Measurements from ENCODE around the gene PSMF1. TPM values are rescaled to one million over a fixed set of nuclear protein-coding genes. Genes with fewer than 3 reads are reported as not detected.
"Not testable (repeated sequence)": the region's sequence is repeated elsewhere in the genome, so short reads cannot be mapped to it uniquely, and the experiment has no call there.

The PSMF1 gene
- total RNA-seq, 2 experiments from 2014 or later, result 138 to 143 TPM

DNA sequence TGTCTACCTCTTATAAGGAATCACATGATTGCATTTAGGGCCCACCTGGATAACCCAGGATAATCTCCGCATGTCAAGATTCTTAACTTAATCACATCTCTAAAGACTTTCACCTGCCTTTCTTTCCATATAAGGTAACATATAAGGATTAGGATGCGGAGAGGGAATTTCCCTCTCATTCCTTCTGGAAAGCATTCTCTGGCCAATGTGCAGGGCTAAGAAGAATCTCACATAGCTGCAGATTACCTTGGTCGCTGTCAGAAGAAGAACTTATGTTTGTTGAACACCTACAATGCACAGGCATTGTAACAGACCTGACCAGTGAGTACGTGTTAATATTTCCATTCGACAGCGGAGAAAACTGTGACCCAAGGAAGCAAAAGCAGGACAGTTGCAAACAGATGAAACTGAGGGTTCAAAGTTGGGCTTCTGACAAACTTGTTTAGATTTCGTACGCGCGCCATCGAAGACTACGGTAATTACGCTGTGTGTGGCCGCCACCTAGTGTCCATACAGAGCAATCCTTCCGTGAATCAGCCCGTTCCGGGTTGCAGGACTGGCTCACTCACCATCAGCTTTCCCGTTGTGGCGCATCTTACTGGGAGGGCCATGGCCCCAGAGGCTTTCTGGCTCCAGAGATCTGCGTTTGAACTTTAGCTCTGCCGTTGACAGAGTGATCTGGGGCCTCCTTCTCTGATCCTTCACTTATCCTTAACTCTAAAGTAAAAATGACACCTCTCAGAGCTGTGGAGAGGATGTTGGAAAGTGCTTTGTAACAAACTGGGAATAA, 94.4 kb downstream of the PSMF1 start:
- H3K36me3 Mint-ChIP-seq (ENCODE audit: low read depth), result no peaks in the 10 kb centered on the region
- intact Hi-C loops (cut with micrococcal nuclease), result loop anchor here (1.0 to 5.0 kb wide), 5 partner anchors 28 to 397 kb away; partner anchors contain the start of genes PSMF1 and TMEM74B
- no peaks in the 10 kb centered on the region for H3K9me3 Mint-ChIP-seq
- no peaks in the 10 kb centered on the region for H3K27me3 Mint-ChIP-seq (ENCODE audit: low read depth)
- CTCF ChIA-PET, result interaction anchor here (0.6 to 1.9 kb wide), 26 partner anchors 8 to 396 kb away, joined by 3 to 9 read pairs (median 3); partner anchors contain the start of genes C20orf202 and RAD21L1
- H3K4me3 Mint-ChIP-seq, result no peak overlapping the region
- H3K4me1 Mint-ChIP-seq (ENCODE audit: low read depth), result peaks cover 39% of the 10 kb centered on the region
- H3K27ac Mint-ChIP-seq, result no peak overlapping the region
- DNase-seq, result peak; percentile 88

DNA sequence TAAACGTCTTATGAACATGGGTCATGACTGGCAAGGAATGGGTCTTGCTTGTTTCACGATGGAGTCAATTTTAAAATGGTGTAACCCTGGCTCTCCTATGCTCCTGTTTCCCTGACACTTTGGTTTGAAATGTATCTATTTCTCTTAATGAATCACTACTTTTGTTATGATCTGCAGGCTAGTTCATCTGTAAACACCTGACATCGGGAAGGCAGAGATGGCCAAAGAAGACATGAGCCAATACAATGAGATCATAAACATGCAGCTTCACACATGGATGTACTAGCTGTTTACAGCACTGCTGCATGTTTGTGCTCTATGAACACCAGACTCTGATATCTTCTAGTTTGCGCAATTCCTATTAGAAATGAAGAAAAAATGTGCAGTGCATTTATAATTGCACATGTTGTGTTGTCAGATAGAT, 96.4 kb downstream of the PSMF1 start:
- H3K9me3 Mint-ChIP-seq, result no peaks in the 10 kb centered on the region
- no peaks in the 10 kb centered on the region for H3K27me3 Mint-ChIP-seq (ENCODE audit: low read depth)
- CTCF ChIA-PET, result interaction anchor here (1.0 to 1.4 kb wide), 3 partner anchors 10 to 224 kb away, joined by 3 to 5 read pairs (median 3); no protein-coding TSS in a partner anchor
- H3K27ac Mint-ChIP-seq, result no peak overlapping the region
- H3K4me1 Mint-ChIP-seq (ENCODE audit: low read depth), result peaks cover 43% of the 10 kb centered on the region
- H3K4me3 Mint-ChIP-seq, result no peak overlapping the region
- no peaks in the 10 kb centered on the region for H3K36me3 Mint-ChIP-seq (ENCODE audit: low read depth)
- no peak for DNase-seq
- intact Hi-C loops (cut with micrococcal nuclease), result loop anchor here (5.0 kb wide), 1 partner anchor 378 kb away; no protein-coding TSS in a partner anchor

DNA sequence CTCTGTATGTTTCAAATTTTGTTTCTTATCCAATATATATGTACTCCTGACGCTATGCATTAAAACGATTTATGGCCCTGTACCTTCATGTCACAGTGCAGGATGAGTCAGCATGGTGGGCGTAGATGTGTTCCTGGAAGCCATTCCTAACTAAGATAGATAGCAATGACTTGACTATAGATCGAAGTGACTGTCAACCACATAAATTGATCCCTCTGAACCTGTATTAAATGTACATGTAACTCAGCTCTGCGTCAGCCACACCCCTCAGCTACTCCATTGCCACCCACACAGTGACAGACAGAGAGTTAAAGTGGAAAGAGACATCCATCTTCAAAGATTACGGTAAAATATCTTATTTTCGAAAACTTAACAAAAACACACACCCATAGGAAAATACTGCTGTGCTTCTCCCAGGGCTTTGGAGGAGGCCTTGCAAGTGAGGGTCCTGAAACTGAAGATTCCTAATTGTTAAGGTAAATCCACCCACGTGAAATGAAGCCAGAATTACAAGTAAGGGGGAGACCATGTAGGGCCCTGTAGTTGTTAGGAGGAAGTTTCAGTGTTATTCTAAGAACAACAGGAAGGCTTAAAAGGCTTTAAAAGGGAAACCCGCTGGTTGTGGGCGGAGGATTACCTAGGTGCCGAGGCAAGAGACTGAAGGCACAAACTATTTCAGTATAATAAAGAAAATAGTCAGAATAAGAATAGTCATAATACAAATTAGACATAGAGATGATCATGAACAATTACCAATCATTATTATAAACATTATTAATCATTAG, 97.2 kb downstream of the PSMF1 start:
- Mint-ChIP-seq H3K36me3 (ENCODE audit: low read depth) (no peaks in the 10 kb centered on the region), H3K27me3 (ENCODE audit: low read depth) (no peaks in the 10 kb centered on the region), H3K4me3 (peak overlapping the region; percentile 28), H3K27ac (peak overlapping the region; percentile 17), H3K9me3 (no peaks in the 10 kb centered on the region), H3K4me1 (ENCODE audit: low read depth) (peaks cover 43% of the 10 kb centered on the region)
- intact Hi-C loops (cut with micrococcal nuclease), result no loop called here
- peak; percentile 73 for DNase-seq
- CTCF ChIA-PET, result interaction anchor here (1.2 kb wide), 1 partner anchor 9 kb away, joined by 3 read pairs; no protein-coding TSS in a partner anchor

DNA sequence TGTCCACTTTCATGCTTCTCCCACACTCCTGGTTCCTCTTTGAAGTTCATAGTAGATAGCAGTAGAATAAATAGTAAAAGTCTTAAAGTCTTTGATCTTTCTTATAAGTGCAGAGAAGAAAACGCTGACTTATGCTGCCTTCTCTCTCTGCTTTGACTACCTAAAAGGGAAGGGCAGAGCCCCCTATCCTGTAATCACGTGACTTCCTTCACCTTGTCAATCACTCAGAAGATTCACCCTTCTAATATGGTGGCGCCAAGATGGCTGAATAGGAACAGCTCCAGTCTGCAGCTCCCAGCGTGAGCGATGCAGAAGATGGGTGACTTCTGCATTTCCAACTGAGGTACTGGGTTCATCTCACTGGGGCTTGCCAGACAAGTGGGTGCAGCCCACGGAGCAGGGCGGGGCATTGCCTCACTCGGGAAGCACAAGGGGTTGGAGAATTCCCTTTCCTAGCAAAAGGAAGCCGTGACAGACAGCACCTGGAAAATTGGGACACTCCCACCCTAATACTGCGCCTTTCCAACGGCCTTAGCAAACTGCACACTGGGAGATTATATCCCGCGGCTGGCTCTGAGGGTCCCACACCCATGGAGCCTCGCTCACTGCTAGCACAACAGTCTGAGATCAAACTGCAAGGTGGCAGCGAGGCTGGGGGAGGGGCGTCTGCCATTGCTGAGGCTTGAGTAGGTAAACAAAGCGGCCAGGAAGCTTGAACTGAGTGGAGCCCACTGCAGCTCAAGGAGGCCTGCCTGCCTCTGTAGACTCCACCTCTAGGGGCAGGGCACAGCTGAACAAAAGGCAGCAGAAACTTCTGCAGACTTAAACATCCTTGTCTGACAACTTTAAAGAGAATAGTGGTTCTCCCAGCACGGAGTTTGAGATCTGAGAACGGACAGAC, 98.4 kb downstream of the PSMF1 start:
- H3K27ac Mint-ChIP-seq; H3K4me3 Mint-ChIP-seq; H3K36me3 Mint-ChIP-seq (ENCODE audit: low read depth); H3K9me3 Mint-ChIP-seq; intact Hi-C loops (cut with micrococcal nuclease); H3K27me3 Mint-ChIP-seq (ENCODE audit: low read depth): not testable (repeated sequence)
- peak; percentile 33 for DNase-seq
- CTCF ChIA-PET, result interaction anchor here (1.2 kb wide), 1 partner anchor 65 kb away, joined by 4 read pairs; no protein-coding TSS in a partner anchor
- H3K4me1 Mint-ChIP-seq (ENCODE audit: low read depth), result peaks cover 43% of the 10 kb centered on the region

Other genes with a start within 250 kb of the PSMF1 start
- not detected for gene ANGPT4, start 202.3 kb upstream of the PSMF1 start, total RNA-seq
- gene RSPO4, start 116.3 kb upstream of the PSMF1 start, total RNA-seq, result not detected
- gene TMEM74B, start 66.4 kb downstream of the PSMF1 start, total RNA-seq, result under 1 TPM in 1 of 2 experiments, not detected in 1; 0.17 TPM
- not detected for gene C20orf202, start 84.9 kb downstream of the PSMF1 start, total RNA-seq
- gene RAD21L1, start 107.4 kb downstream of the PSMF1 start, total RNA-seq, result not detected
- 1 to 10 TPM; 6.7 to 7.3 TPM for gene SNPH, start 147.7 kb downstream of the PSMF1 start, total RNA-seq
- gene SDCBP2, start 210.5 kb downstream of the PSMF1 start, total RNA-seq, result 1 to 10 TPM; 5.5 to 5.8 TPM